HepG2 (cell line): ENCODE data around the gene PIM3. TPM values are rescaled to one million over a fixed set of nuclear protein-coding genes. Genes with fewer than 3 reads are reported as not detected.

Source experiments
- ATAC-seq: fragments of 200-7000 bp; cut with Tn5 transposase; 3 replicates; pipeline ENCODE4 v1.9.1; 2020; ENCODE audit warnings: mild to moderate bottlenecking, moderate library complexity
- BruUV-seq: library from RNA; stranded (reverse); fragments of 400-500 nt; replicated peaks from 2 replicates; lab custom pipeline; 2021; lab: Mats Ljungman, UMichigan
- CTCF ChIA-PET: fragments of 300-600 bp; formaldehyde crosslinking; extraction: SDS; loops from one replicate; lab custom pipeline; 2021; ENCODE audit warnings: low total read pairs, inconsistent platforms, low intra/inter-chr PET ratio; lab: Yijun Ruan, JAX
- POLR2A ChIA-PET: fragments of 350-600 bp; sonication (Branson Sonifier 250); formaldehyde crosslinking; loops from one replicate; lab custom pipeline; 2020; ENCODE audit warnings: antibody characterized with exemption, inconsistent platforms; lab: Yijun Ruan, JAX
- DNase-seq: peaks from one replicate; pipeline ENCODE4 v3.0.0-alpha.2; 2015; ENCODE audit warnings: low spot score
- FAIRE-seq: peaks from 3 replicates; lab custom pipeline; 2011; peaks lifted over from hg19 to GRCh38; lab: Jason Lieb, UNC
- H2AFZ ChIP-seq: one replicate; pipeline ENCODE4 v1.6.1; 2011; ENCODE audit warnings: low read length, inconsistent platforms
- H3K27ac ChIP-seq: fragments of 300-600 bp; 3 replicates; pipeline ENCODE4 v1.8.0; 2011; ENCODE audit warnings: mixed run types, mild to moderate bottlenecking, mixed read lengths, low read length, inconsistent platforms; ENCODE audit not compliant: insufficient read depth; ENCODE audit errors: extremely low read length
- H3K27me3 ChIP-seq, 2 experiments: fragments of 200-600 bp in 1 of 2; 2 replicates in 1 of 2; 3 replicates in 1 of 2; pipeline versions ENCODE4 v1.6.0 to v1.8.0; 2011; ENCODE audit warnings: low read length in 2 of 2, mild to moderate bottlenecking in 2 of 2, moderate library complexity in 2 of 2, inconsistent platforms in 1 of 2; ENCODE audit not compliant: insufficient read depth in 2 of 2, control insufficient read depth in 1 of 2
- H3K36me3 ChIP-seq, 2 experiments: fragments of 200-600 bp in 1 of 2; replicated peaks in 1 of 2; 2 replicates in 1 of 2; 3 replicates in 1 of 2; pipeline versions ENCODE4 v1.5.1 to v1.8.0; 2011; ENCODE audit warnings: low read length in 2 of 2, inconsistent platforms in 1 of 2; ENCODE audit not compliant: insufficient read depth in 2 of 2, control insufficient read depth in 1 of 2
- H3K4me1 ChIP-seq: 2 replicates; pipeline ENCODE4 v1.5.1; 2012; ENCODE audit warnings: low read length, inconsistent platforms; ENCODE audit not compliant: insufficient read depth
- H3K4me2 ChIP-seq: 2 replicates; pipeline ENCODE4 v1.6.0; 2011; ENCODE audit warnings: low read depth, low read length, inconsistent platforms
- H3K4me3 ChIP-seq, 3 experiments: fragments of 200-600 bp in 1 of 3; sonication (generic), shearing (Covaris generic) in 1 of 3; replicated peaks in 1 of 3; 2 replicates each; pipeline ENCODE4 v1.5.1; 2011 to 2016; ENCODE audit warnings: low read length in 3 of 3, inconsistent platforms in 2 of 3, low read depth in 2 of 3, mild to moderate bottlenecking in 2 of 3, control low read depth in 1 of 3, mixed read lengths in 1 of 3; ENCODE audit not compliant: insufficient read depth in 1 of 3
- H3K79me2 ChIP-seq: one replicate; pipeline ENCODE4 v1.6.1; 2011; ENCODE audit warnings: low read length, inconsistent platforms; ENCODE audit not compliant: insufficient read depth
- H3K9ac ChIP-seq: 2 replicates; pipeline ENCODE4 v1.6.0; 2011; ENCODE audit warnings: mild to moderate bottlenecking, low read depth, low read length, inconsistent platforms; ENCODE audit not compliant: insufficient read depth
- H3K9me3 ChIP-seq: 2 replicates; pipeline ENCODE4 v1.5.1; 2012; ENCODE audit warnings: mild to moderate bottlenecking, low read length
- H4K20me1 ChIP-seq: 2 replicates; pipeline ENCODE4 v1.6.0; 2011; ENCODE audit warnings: inconsistent platforms, mild to moderate bottlenecking, low read length, moderate library complexity; ENCODE audit not compliant: insufficient read depth
- AHDC1 ChIP-seq: sonication (generic); formaldehyde crosslinking; IDR thresholded peaks from 2 replicates; pipeline ENCODE4 v1.5.1; 2020; ENCODE audit warnings: mild to moderate bottlenecking, missing genetic modification reagents, borderline replicate concordance
- BHLHE40 ChIP-seq: IDR thresholded peaks from 2 replicates; pipeline ENCODE4 v1.6.1; 2011; ENCODE audit warnings: low read length, improper control_type of control experiment
- CENPT ChIP-seq: sonication (generic); formaldehyde crosslinking; IDR thresholded peaks from 2 replicates; pipeline ENCODE4 v1.8.0; 2022; ENCODE audit warnings: low read depth, mild to moderate bottlenecking, moderate library complexity, missing genetic modification reagents
- FIP1L1 ChIP-seq: fragments of 200-400 bp; formaldehyde crosslinking; IDR thresholded peaks from 2 replicates; pipeline ENCODE4 v1.6.1; 2018; ENCODE audit warnings: low read depth, mild to moderate bottlenecking, low read length, moderate library complexity, borderline replicate concordance; ENCODE audit not compliant: insufficient read depth
- GABPB1 ChIP-seq: IDR thresholded peaks from 2 replicates; pipeline ENCODE4 v1.6.1; 2016; ENCODE audit warnings: mild to moderate bottlenecking, missing genetic modification reagents, moderate library complexity, missing compliant biosample characterization
- NR3C1 ChIP-seq: sonication (generic); formaldehyde crosslinking; IDR thresholded peaks from 2 replicates; pipeline ENCODE4 v1.4.0; 2020; ENCODE audit warnings: missing genetic modification reagents
- ONECUT2 ChIP-seq: sonication (generic); formaldehyde crosslinking; IDR thresholded peaks from 2 replicates; pipeline ENCODE4 v1.4.0; 2020; ENCODE audit warnings: missing genetic modification reagents
- RAD51 ChIP-seq: fragments of 450-650 bp; IDR thresholded peaks from 2 replicates; pipeline ENCODE4 v1.6.1; 2016; ENCODE audit warnings: borderline replicate concordance
- SMC3 ChIP-seq: IDR thresholded peaks from 2 replicates; pipeline ENCODE4 v1.6.1; 2011; ENCODE audit warnings: low read length, improper control_type of control experiment
- TEAD3 ChIP-seq: optimal IDR thresholded peaks from 2 replicates; pipeline ENCODE3; 2016; ENCODE audit warnings: borderline replicate concordance
- YY1 ChIP-seq: IDR thresholded peaks from 2 replicates; pipeline ENCODE4 v1.6.1; 2011; ENCODE audit warnings: low read length, low read depth, moderate library complexity, mild to moderate bottlenecking; ENCODE audit not compliant: insufficient read depth, insufficient replicate concordance
- ZNF296 ChIP-seq: sonication (generic); formaldehyde crosslinking; conservative IDR thresholded peaks from 2 replicates; pipeline ENCODE4 v1.5.0; 2020; ENCODE audit warnings: mild to moderate bottlenecking, missing genetic modification reagents
- ZNF564 ChIP-seq: sonication (generic); formaldehyde crosslinking; IDR thresholded peaks from 2 replicates; pipeline ENCODE4 v1.8.1; 2023; ENCODE audit warnings: mild to moderate bottlenecking, missing genetic modification reagents
- ZNF777 ChIP-seq: sonication (generic); formaldehyde crosslinking; IDR thresholded peaks from 2 replicates; pipeline ENCODE4 v1.4.0; 2020; ENCODE audit warnings: missing genetic modification reagents
- ZNF792 ChIP-seq: IDR thresholded peaks from 2 replicates; pipeline ENCODE4 v1.6.1; 2016
- WGBS: methylation state at CpG from one replicate; pipeline ENCODE4 v1.1.6; 2017; ENCODE audit warnings: low lambda C conversion rate; 5-methylcytosine and 5-hydroxymethylcytosine counted together
- in situ Hi-C: cut with HindIII; loops from 2 replicates; pipeline ENCODE4 v1.10.0; 2017; ENCODE audit warnings: low pct_unique_long_range_greater_than_20kb; ENCODE audit not compliant: extremely low pct_ligation_motif_present
- intact Hi-C: fragments of 100-400 bp; cut with micrococcal nuclease; formaldehyde crosslinking; loops from one replicate; pipeline ENCODE4 v1.10.0; 2022; ENCODE audit not compliant: unreplicated experiment
- polyA plus RNA-seq, 8 experiments: library from polyadenylated mRNA; depleted of rRNA in 3 of 8; stranded (reverse) in 7 of 8; unstranded in 1 of 8; fragments of >200 nt; fragmentation: Illumina TruSeq in 4 of 8; extraction: Trizol in 4 of 8; gene quantifications; 2 replicates each; pipeline versions ENCODE4 v1.2.1 to v1.2.3, GENCODE V29; 2011 to 2016; ENCODE audit warnings: low read depth in 4 of 8, missing spikeins in 1 of 8, mixed read lengths in 1 of 8; ENCODE audit not compliant: insufficient read depth in 1 of 8
- total RNA-seq, 5 experiments: library from RNA; depleted of rRNA; stranded (reverse); fragments of >200 nt; fragmentation: Illumina TruSeq; extraction: Trizol; gene quantifications; 2 replicates each; pipeline ENCODE4 v1.2.3, GENCODE V29; 2016; ENCODE audit warnings: low read depth in 1 of 5

The PIM3 gene
- total and polyA plus RNA-seq, 2 of the 13 experiments (the other 11 are each of a cell fraction or from before 2014, with no cell fraction given), result 21.6 to 31.2 TPM

GRCh38 chr22:49928555-49929210 is 31.9 kb upstream of the PIM3 start:
- peaks cover 36% of the 10 kb centered on the region for H3K4me1 ChIP-seq
- no peak overlapping the region for H2AFZ ChIP-seq
- in situ Hi-C loops (no loop called here), intact Hi-C loops (no loop called here)
- no peak overlapping the region for H3K9ac ChIP-seq
- POLR2A ChIA-PET, result no interaction called here
- ATAC-seq, result no peak
- CTCF ChIA-PET, result interaction anchor here (0.6 to 3.2 kb wide), 3 partner anchors 64 to 102 kb away, joined by 3 to 63 read pairs (median 26); partner anchors contain the start of gene IL17REL
- peaks cover 3 to 10% of the 10 kb centered on the region in 2 experiments; a peak in 4 of 5 replicates for H3K27me3 ChIP-seq
- WGBS, result 78% methylated on average over 23 of the region's 38 CpGs
- no peak for DNase-seq
- no peak for FAIRE-seq
- no peaks in the 10 kb centered on the region for H3K9me3 ChIP-seq
- no peak overlapping the region for H3K4me3 ChIP-seq
- BruUV-seq, result no TSS peak
- no peaks in the 10 kb centered on the region for H3K79me2 ChIP-seq
- no peaks in the 10 kb centered on the region for H4K20me1 ChIP-seq
- no peaks in the 10 kb centered on the region; a peak in 1 of 5 replicates for H3K36me3 ChIP-seq
- no peak overlapping the region for H3K4me2 ChIP-seq
- H3K27ac ChIP-seq, result no peak overlapping the region
- TF ChIP-seq ZNF792 (CRISPR knock-in tag) (no peak), FIP1L1 (no peak), SMC3 (no peak), YY1 (no peak), ZNF777 (CRISPR knock-in tag) (no peak), NR3C1 (CRISPR knock-in tag) (no peak), BHLHE40 (no peak), RAD51 (no peak), AHDC1 (CRISPR knock-in tag) (no peak), CENPT (no peak), ZNF564 (no peak), ZNF296 (CRISPR knock-in tag) (no peak), ONECUT2 (CRISPR knock-in tag) (no peak), TEAD3 (CRISPR knock-in tag) (no peak), GABPB1 (CRISPR knock-in tag) (no peak)
- TF ChIP-seq, all 625 proteins: peak for 0
